ENCODE data around the gene EVI5. TPM values are rescaled to one million over a fixed set of nuclear protein-coding genes. Genes with fewer than 3 reads are reported as not detected.

EVI5 gene
- polyA plus RNA-seq, 12 donors, result 9.9 to 19.5 (median 15.0) TPM; not detected in 1

DNA sequence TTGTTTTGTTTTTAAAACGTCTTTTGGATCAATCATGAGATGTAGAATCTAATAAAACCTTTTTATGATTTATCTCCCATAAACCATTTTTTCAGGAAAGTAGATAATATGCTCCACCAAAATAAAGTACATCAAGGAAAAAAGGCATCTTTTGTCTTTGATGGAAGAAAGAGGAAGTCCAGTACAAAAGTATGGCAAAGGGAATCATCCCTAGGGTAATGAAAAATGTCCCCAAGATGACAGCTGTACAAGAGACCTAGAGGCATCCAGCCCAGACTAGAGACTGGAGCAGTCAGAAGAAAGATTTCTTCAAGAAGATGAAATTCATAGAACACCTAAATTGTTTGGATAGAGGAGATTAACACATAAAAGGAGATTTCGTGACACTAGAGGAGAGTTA lies 265.9 kb downstream of the EVI5 start:
- DNase-seq, result no peak

DNA sequence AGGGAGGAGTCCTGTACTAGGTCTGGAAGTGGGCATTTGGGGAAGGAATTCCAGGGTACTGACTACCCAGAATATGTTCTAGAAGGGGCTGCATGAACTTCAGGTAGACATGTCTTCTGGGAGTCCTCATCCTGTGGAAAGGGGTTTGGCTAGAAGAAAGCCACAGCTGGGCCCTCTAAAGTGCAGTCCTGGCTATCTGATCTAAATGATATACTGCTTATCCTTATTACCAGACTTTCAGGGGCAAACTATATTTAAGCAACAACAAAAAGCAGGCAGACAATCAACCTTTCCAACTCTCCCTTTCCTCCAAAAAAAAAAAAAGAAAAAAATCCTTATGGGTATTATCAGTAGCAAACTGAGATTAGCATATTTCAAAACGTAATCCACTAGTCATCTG lies 268.3 kb downstream of the EVI5 start:
- DNase-seq, result no peak

DNA sequence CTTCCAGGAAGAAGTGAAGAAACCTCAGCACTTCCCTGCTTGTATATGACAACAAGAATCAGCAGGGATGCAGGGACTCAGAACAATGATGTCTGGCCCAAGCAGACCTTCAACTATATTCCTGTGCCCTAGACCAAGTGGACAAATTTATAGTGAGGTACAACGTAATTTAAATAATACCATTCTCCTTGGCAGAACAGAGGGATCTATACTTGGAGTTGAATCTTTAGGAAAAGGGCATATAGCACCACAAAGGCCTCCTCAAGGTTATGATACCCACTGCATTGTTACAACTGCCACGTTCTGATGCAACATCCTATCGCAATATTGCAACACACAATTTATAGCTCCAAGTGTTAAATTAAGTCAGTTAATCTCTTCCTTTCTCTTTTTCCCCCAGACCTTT lies 269.1 kb downstream of the EVI5 start:
- DNase-seq, result no peak

DNA sequence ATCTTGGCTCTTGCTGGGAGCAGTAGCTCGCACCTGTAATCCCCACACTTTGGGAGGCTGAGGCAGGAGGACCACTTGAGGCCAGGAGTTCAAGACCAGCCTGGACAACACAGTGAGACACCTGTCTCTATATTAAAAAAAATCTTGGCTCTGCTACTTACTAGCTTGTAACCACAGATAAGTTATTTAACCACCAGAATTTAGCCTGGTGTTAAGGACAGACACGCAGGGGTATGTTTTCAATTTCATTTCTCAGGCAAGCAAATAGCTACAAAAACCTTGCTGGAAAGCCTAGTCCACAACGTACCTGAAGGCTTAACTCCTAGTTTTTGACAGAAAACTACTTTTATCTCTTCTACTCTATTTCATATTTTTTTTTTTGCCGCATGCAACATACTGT lies 273.4 kb downstream of the EVI5 start:
- no peak for DNase-seq

DNA sequence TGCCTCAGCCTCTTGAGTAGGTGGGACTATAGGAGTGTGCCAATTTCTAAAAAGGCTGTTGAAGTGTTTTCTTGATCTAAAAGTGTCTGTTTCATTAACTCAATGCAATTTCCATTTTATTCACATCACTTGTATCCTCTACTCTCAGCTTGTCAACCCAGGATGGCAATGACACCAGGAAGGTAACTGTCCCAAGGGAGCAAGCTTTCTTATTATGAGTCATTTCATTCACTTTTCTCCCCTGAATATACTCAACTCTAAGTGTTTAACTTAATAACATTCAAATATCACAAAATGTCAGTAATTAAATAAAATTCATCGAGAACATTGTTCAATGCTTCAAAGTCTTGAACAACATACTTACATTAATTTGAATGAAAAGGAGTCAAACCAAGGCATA lies 275.3 kb downstream of the EVI5 start:
- no peak for DNase-seq

DNA sequence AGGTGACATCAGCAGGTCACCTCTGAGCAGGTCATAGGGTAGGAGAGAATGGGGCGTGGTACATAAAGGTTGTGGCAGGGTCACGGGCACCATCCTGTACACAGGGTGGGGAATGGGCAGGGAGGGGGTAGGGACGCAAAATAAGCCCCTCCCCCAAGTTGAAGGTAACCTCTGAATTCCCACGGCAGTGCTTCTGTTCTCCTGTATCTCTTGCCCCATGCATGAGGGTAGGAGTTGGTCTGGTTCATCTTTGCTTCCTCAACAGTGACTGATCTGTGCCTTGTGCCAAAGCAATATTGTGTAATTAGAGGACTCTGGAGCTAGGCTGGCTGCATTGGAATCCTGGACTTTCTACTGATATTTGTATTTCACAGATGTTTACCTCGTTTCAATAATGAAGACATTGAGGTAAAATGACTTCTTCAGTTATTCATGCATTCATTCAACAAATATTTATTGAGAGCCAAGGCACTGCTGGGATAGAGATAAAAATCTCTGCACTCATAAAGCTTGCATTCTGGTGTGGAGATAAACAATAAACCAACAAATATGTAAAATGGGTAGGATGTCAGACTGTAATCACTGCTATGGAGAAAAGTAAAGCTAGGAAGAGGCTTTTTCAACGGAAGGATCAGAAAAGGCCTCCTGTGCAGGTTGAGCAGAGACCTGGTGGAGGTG lies 279.8 kb downstream of the EVI5 start:
- DNase-seq, result no peak

DNA sequence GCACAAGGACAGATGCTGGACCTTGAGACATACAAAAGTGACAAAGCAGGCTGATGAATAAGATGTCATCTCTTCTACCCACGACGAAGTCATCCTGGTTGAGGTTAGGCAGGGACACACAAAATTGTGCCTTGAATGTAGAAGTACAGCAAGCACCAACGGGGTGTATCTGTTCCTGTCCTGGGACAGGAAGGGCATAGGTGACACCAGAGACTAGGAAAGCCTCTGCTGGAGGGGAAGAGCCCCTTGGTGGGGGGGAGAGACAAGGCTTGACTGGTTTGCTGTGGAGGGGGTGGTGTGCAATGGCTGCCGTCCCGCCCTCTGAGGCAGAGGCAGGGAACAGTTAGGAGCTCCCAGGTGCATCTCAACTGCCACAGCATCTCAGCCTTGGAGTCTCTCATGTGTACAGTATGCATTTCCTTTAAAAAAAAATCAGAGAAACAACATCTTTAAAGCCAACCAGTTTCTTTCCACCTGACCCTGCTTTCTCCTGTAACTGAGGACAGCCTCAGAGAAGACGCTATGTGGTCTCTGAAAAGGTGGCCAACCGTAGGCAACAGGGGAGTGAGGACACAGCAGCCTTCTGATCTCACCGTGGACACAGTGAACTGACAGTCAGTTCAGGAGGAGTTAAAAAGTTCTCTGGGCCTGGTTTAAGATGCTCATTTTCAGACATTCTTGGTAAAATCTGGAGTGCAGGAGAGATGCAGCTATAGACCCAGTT lies 280.5 kb downstream of the EVI5 start:
- DNase-seq, result no peak

DNA sequence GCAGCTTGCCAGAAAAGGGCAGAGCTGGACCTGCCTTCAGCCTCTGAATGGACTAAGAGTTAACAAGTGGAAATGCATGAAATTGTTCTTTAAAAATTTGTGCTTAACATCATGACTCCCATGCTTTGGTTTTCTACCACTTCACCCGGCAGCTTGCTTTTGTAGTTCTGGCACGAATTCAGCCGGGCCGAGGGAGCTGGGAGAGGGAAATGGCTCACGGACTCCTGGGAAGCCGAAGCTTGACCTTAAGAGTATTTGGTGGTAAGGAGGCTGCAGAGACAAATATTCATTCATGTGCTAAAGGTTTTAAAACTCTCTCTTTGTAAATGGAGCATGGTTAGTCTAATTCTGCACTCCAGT lies 281.0 kb downstream of the EVI5 start:
- DNase-seq, result no peak

DNA sequence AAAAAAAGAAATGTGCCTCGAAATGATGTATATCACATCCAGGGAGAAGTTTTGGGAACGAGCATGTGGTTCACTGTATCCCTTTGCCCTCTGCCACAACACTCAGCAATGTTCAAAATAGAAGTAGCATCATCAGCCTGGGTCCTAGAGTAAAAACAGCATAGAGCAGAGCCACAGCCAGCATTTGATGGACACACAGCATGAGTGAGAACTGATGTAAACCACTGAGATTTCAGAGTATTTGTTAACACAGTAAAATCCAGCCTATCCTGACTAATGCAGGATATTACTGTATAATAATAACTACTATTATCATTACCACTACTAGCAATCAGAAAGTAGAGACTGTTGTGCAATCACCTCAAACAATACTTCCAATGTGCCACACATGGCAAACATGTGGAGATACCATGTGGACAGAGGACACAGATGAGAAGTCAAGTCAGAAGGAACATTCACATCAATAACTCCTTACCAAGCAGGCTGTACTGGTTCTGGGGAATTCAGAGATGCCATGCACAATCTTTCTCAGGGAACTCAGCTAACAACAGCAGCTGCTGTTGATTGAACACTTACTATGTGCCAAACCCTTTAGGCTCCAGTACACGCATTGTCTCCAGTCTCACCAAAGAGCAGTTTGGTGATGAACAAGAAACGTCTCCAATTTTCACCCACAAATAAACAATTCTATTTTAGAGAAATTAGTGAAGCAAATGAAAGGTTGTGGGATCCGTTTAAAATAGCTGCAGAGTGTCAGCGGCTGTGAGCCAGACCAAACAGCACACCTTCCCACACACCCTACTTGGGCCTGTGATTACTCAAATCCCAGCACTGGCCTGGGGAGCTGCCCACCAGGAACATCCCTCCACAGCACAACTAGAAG lies 281.6 kb downstream of the EVI5 start:
- DNase-seq, result no peak

DNA sequence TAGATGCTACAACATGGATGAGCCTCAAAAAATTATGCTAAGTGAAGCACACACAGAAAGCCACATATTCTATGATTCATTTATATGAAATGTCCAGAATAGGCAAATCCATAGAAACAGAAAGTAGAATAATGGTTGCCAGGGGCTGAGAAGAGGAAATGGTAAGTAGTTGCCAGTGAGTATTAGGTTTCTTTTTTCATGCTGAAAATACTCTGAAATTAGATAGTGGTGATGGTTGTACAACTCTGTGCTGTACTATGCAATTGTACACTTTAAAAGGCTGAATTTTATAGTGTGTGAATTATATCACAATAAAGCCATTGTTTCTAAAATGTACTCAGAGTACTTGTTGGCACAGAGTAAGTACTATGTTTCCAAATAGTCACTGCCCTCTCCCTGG lies 282.7 kb downstream of the EVI5 start:
- DNase-seq, result no peak

DNA sequence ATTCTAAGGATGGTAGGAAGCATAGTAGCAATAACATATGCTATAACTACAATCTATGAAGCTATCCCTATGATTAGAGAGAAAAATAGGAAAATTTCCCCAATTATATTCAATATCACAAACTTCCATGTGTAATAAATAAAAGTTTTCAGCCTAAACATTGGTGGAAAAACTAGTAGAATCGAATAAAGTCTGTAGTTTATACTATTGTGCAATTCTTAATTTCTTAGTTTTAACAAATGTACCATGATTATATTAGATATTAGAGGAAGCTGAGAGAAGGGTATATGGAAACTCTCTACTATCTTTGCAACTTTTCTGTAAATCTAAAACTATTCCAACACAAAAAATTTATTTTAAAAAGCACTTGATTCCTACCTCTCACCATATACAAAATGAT lies 284.4 kb downstream of the EVI5 start:
- DNase-seq, result no peak

DNA sequence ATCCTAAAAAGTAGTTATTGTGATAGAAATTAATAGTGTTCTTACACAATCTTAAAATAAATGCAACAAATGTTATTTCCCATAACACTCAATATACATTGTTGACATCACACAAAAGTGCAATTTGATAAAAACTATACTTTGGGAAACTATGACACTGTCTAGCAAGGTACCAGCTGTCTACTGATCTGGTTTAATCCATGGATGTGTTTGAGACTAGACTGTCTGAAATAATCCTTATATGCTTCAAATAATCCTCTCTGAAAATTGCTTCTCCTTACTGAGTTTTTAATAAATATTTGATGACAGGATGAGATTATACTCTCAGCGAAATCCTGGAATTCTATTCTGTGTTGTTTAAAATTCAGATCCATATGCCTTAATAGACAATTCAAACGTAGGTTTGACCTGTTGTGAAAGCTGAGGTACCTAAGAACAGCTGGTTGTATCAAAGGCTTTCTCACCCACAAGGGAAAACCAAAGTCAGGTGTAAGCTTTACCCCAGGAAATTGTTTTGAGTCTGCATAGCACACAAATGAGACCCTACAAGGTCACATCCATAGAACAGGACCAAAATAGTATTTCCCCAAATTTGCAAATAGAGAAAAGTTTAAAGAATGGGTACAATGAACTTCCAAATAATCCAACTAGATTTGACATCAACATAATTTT lies 289.4 kb downstream of the EVI5 start:
- DNase-seq, result no peak

DNA sequence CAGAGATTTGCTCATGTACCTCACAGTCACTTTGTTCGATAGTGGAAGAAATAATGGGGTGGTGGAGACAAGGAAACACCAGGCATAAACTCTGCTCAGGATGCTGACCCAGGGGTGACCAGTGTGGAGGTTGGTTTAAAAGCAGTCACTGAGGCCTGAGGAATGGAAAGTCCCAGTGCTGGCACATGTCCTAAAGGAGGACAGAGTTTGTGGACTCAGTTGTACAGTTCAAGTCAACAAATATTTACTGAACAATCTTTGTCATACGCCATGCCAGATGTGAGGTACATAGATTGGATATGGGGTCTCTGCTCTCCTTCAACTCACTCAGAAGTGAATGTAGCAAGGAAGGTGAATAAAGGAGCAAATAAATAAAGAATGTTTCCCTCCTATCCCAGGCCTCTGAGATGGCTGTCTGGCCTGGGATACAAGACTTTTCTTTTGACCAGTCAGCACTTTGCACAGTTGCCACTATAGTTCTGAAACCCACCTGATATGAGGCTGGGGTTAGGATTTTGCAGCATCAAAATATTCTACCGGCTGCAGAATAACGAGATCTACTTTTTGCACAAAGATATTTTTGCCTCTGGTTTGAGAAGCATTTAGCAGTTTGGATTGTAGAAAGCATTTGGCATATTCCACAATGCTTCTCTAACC lies 290.3 kb downstream of the EVI5 start:
- no peak for DNase-seq

DNA sequence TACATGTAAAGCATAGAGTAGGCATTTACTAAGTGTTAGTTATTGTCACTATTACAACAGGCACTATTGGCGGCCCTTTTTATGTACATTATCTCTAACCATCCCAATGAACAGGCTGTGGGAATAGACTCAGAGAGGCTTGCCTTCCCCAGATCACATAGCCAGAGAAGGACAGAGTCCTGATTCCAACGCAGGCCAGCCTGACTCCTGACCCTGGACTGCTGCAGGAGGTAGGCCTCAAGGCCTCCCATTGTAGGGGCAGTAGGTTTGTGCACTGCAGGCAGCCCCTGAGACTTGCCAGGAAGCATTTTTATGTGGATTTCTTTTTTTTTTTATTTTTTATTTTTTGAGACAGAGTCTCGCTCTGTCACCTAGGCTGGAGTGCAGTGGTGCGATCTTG lies 291.8 kb downstream of the EVI5 start:
- no peak for DNase-seq

DNA sequence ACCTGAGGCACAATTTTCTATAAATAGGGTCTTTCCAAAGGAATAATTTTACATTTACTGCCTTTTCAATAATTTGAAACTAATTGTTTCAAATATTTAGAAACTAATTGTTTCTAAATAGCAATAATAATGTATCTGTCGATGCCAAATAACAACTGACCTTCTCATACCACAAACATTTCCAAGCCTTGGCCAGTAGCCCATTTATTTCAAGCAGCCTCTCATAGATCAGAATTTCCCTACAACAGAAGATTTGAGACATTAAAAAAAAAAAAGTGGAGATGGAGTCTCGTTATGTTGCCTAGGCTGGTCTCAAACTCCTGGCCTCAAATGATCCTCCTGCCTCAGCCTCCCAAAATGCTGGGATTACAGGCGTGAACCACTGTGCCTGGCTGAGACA lies 296.1 kb downstream of the EVI5 start:
- no peak for DNase-seq

DNA sequence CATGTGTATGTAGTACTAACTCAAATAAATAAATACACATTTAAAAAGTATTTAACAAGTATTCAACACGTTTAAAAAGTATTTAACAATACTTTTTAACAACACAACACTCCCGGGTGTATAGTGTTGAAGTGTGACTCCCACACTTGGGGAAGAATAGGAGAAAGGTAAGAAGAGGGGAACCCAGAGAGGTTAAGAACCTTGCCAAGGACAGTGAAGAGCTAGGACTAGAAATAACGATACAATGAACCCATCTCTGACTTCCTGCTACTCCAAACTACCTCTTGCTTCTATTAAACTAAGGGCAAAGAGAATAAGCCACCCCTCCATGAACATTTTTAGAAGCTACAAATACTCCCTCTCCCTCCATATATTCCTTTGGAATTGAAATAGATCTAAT lies 296.5 kb downstream of the EVI5 start:
- DNase-seq, result no peak

DNA sequence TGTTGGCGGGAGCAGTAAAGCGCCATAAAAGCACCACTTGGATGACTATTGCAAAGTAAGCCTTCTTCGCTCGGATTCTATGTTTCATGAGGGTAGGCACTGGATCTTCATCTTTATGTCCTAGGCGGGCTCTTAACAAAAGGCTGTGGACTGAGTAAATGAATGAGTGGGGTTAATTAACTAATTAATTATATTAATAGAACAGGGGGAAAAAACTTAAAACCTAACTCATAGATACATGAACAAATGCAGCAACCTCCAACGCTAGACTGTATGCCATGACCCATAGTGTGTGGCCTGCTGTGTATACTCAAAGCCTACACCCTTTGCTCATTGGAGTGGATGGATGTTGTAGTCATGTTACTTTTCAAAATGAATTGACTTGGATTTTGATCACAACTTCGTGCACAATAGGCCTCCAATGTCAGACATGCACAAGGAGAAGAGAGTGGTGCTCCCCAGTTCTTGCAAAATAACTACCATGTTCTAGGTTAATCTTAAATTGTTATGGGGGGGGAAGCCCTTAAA lies 297.8 kb downstream of the EVI5 start:
- no peak for DNase-seq

DNA sequence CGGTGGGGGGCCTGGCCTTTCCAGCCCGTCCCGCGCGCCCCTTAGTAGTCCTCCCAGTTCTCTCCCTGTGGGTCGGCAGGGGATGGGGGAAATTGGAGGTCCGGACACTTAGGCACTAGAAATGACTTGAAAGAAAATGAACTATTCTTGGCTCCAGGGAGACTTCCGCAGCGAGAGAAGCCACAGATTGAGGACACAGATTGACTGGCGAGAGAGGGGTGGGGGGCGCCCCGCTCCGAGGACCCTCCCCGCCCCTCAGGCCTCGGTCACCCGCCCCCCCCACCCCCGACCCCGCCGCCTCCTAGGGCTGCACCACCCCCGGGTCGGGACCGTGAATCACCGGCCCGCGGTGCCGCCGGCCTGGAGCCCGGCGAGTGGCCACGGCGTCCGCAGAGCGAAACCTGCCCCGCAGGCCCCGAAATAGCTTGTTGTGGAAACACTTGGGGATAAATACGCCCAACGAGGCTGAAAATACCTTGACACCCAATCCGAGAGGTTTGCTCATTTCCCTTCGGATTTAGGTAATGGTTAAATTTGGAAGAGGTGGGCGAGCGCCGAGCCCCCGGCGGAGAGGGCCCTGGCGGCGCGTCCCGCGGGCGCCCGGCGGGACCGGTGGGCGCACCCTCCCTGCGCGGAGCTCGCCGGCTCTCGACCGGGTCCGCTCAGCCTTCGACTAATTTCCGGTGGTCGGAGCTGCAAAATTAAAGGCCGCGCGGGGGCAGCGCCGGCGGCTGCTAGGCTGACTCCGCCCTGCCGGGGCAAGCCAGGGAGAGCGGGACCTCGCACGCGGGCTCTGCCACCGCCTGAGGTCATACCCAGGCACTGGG lies 298.4 kb downstream of the EVI5 start, which contains the start of gene GFI1:
TSS of gene GFI1 (minus strand) at position 675 of the 827 bp plus-strand sequence. CDS start 3,438 bp downstream, outside the sequence.
- no peak for DNase-seq

DNA sequence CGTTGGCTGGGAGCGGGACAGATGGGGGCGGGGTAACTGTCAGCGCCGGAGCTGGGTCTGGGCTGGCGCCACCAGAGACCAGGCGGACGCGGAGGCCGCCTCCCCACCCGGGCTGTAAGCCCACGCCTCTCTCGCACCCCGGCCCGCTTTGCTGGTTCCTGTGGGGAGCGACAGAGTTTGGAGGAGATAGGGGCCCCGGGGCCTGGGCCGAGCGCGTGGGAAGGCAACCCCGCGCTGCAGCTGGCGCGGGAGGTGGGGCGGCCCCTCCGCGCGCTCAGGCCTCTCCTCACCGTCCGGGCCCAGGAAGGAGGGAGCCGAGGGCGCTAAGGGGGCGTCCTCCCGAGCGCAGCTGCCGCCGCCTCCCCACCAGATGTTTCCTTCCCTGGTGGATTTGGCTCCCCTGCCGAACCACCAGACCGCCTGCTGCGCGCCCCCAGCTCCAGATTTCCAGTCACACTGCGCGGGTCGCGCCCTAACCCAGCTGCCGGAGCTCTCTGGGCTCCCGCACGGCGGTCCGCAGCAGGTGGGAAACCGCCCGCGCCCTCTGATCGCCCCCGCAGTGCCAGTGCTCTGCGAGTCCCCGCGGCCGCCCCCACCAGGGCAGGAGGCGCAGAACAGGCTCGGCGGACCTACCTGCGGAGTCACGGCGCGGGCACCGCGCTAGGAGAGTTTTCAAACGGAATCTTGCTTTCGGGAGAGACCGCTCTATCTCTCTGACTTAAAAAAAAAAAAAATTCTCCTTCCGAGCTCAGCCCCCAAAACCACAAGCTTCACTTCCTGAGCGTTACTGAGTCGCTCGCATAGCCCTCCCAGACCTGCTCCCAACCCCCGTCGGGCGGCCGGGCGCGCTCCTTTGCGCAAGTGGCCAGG lies 299.3 kb downstream of the EVI5 start:
- DNase-seq, result no peak
